Neuronal stem cell (in vitro differentiated cells): ENCODE measurements around the gene TNFRSF18.
"Not testable (repeated sequence)": the region's sequence is repeated elsewhere in the genome, so short reads cannot be mapped to it uniquely, and the experiment has no call there.

Experiments
- DNase-seq: peaks from one replicate; pipeline ENCODE4 v3.0.0-alpha.2; 2013; ENCODE audit warnings: low spot score
- H2AFZ ChIP-seq: one replicate; pipeline ENCODE4 v1.6.1; 2013; ENCODE audit warnings: mild to moderate bottlenecking, low read length, inconsistent platforms
- H2AK5ac ChIP-seq: 2 replicates; pipeline ENCODE4 v1.6.1; 2013; ENCODE audit warnings: low read depth, mild to moderate bottlenecking, inconsistent platforms, low read length, moderate library complexity, mixed read lengths
- H2BK120ac ChIP-seq: 2 replicates; pipeline ENCODE4 v1.6.1; 2013; ENCODE audit warnings: low read depth, mild to moderate bottlenecking, inconsistent platforms, low read length, moderate library complexity, mixed read lengths
- H2BK12ac ChIP-seq: one replicate; pipeline ENCODE4 v1.6.1; 2013; ENCODE audit warnings: low read length, inconsistent platforms
- H2BK15ac ChIP-seq: 2 replicates; pipeline ENCODE4 v1.6.1; 2013; ENCODE audit warnings: mild to moderate bottlenecking, low read length, inconsistent platforms, mixed read lengths
- H2BK5ac ChIP-seq: one replicate; pipeline ENCODE4 v1.6.1; 2013; ENCODE audit warnings: inconsistent platforms, mild to moderate bottlenecking, low read length, moderate library complexity
- H3K14ac ChIP-seq: one replicate; pipeline ENCODE4 v1.6.1; 2013; ENCODE audit warnings: low read length, inconsistent platforms
- H3K18ac ChIP-seq: 2 replicates; pipeline ENCODE4 v1.6.1; 2013; ENCODE audit warnings: low read length, inconsistent platforms
- H3K23ac ChIP-seq: 2 replicates; pipeline ENCODE4 v1.6.1; 2013; ENCODE audit warnings: low read depth, mild to moderate bottlenecking, mixed read lengths, low read length, inconsistent platforms; ENCODE audit not compliant: poor library complexity
- H3K27ac ChIP-seq: replicated peaks from 3 replicates; pipeline ENCODE4 v1.5.1; 2013; ENCODE audit warnings: low read length, inconsistent platforms
- H3K27me3 ChIP-seq, 3 experiments: 2 replicates each; pipeline ENCODE4 v1.6.1; 2013; ENCODE audit warnings: low read length in 3 of 3, mild to moderate bottlenecking in 2 of 3, inconsistent platforms in 1 of 3, low read depth in 1 of 3, mixed read lengths in 1 of 3, moderate library complexity in 1 of 3; ENCODE audit not compliant: control insufficient read depth in 3 of 3, insufficient read depth in 3 of 3
- H3K36me3 ChIP-seq, 2 donors: replicated peaks in 1 of 2; 2 replicates each; pipeline ENCODE4 v1.6.1; 2013; ENCODE audit warnings: low read length in 2 of 2; ENCODE audit not compliant: control insufficient read depth in 2 of 2, insufficient read depth in 2 of 2
- H3K4ac ChIP-seq: 2 replicates; pipeline ENCODE4 v1.6.1; 2013; ENCODE audit warnings: inconsistent platforms, mild to moderate bottlenecking, low read length, moderate library complexity
- H3K4me1 ChIP-seq, 2 donors: 1 replicate in 1 of 2; 2 replicates in 1 of 2; pipeline ENCODE4 v1.6.1; 2013; ENCODE audit warnings: low read length in 2 of 2, low read depth in 1 of 2; ENCODE audit not compliant: control insufficient read depth in 2 of 2, insufficient read depth in 1 of 2
- H3K4me2 ChIP-seq: one replicate; pipeline ENCODE4 v1.6.1; 2013; ENCODE audit warnings: mild to moderate bottlenecking, low read length, inconsistent platforms; ENCODE audit not compliant: insufficient read depth, poor library complexity, severe bottlenecking
- H3K4me3 ChIP-seq, 2 donors: 2 replicates each; pipeline ENCODE4 v1.5.1; 2013; ENCODE audit warnings: low read length in 2 of 2, mild to moderate bottlenecking in 2 of 2, inconsistent platforms in 1 of 2, moderate library complexity in 1 of 2
- H3K79me1 ChIP-seq: one replicate; pipeline ENCODE4 v1.6.1; 2013; ENCODE audit warnings: low read depth, mild to moderate bottlenecking, inconsistent platforms, low read length, moderate library complexity
- H3K9ac ChIP-seq: one replicate; pipeline ENCODE4 v1.6.1; 2013; ENCODE audit warnings: mild to moderate bottlenecking, low read depth, low read length, inconsistent platforms; ENCODE audit not compliant: poor library complexity
- H3K9me3 ChIP-seq, 2 donors: replicated peaks in 1 of 2; 2 replicates each; pipeline versions ENCODE3 to v1.6.1; 2013; ENCODE audit warnings: low read length in 2 of 2, mild to moderate bottlenecking in 2 of 2, inconsistent platforms in 1 of 2, low read depth in 1 of 2, mixed read lengths in 1 of 2, moderate library complexity in 1 of 2; ENCODE audit not compliant: control insufficient read depth in 2 of 2, insufficient read depth in 1 of 2
- H4K8ac ChIP-seq: one replicate; pipeline ENCODE4 v1.6.1; 2013; ENCODE audit warnings: low read depth, mild to moderate bottlenecking, inconsistent platforms, low read length, moderate library complexity
- H4K91ac ChIP-seq: one replicate; pipeline ENCODE4 v1.6.1; 2013; ENCODE audit warnings: low read length, low read depth, mild to moderate bottlenecking, inconsistent platforms; ENCODE audit not compliant: poor library complexity
- WGBS, 2 donors: extraction: QIAGEN DNeasy Blood & Tissue Kit; methylation state at CpG; one replicate each; pipeline ENCODE4 v1.1.7; 2013; ENCODE audit warnings: missing lambda C conversion rate in 2 of 2, mixed read lengths in 1 of 2; ENCODE audit not compliant: insufficient read length in 2 of 2, insufficient replicate concordance in 1 of 2; ENCODE audit errors: extremely low coverage in 2 of 2; 5-methylcytosine and 5-hydroxymethylcytosine counted together

Gene TNFRSF18

DNA sequence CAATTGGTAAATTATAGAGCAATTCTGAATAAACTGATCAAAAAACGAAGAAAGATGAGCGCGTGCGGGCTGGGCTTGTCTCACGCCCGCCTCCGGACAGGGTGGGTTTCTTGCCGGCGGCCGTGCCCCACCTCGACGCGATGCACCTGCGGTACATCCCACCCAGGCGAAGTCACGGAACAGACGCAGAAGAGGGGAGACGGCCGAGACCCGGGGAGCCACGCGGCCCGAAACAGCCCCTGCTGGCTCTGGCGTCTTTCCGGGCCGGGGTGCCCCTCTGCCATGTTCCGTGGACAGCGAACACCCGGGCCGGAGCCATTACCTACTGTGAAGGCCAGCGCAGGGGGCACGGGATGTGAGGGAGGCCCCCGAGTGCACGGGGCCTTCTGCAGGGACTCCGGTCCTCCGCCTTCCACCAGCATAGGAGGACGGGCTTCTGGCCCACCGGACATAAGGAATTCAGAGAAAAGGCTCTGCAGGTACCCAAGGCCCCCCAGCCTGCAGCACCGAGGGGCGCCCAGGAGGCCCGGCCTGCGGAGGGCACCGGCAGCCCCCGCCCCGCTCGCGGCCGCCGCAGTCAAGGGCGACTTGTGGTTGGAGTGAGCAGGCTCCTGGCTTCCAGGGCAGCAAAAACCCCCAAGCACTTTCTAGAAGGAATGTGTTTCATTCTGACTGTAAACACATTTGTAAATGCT is 47.7 kb upstream of the TNFRSF18 start:
- H3K4ac ChIP-seq = no peak overlapping the region
- H2BK15ac ChIP-seq = no peak overlapping the region
- H2BK12ac ChIP-seq = no peak overlapping the region
- peaks cover 0 to 2% of the 10 kb centered on the region in 2 donors for H3K9me3 ChIP-seq
- H3K9ac ChIP-seq = no peak overlapping the region
- H3K4me3 ChIP-seq = no peak overlapping the region
- peaks cover 22 to 59% of the 10 kb centered on the region in 2 donors for H3K36me3 ChIP-seq
- H4K8ac ChIP-seq = no peak overlapping the region
- H3K4me2 ChIP-seq = no peak overlapping the region
- peaks cover 13% of the 10 kb centered on the region for H3K79me1 ChIP-seq
- no peak overlapping the region for H3K27ac ChIP-seq
- peaks cover 2 to 3% of the 10 kb centered on the region in 2 donors for H3K4me1 ChIP-seq
- H2BK120ac ChIP-seq = no peak overlapping the region
- WGBS, 2 donors = no CpG with 5 or more reads among the region's 50 CpGs
- DNase-seq = no peak
- no peak overlapping the region for H2AFZ ChIP-seq
- no peak overlapping the region for H3K23ac ChIP-seq
- H3K18ac ChIP-seq = no peak overlapping the region
- H3K27me3 ChIP-seq = no peaks in the 10 kb centered on the region
- no peak overlapping the region for H3K14ac ChIP-seq
- H4K91ac ChIP-seq = no peak overlapping the region
- no peak overlapping the region for H2BK5ac ChIP-seq
- H2AK5ac ChIP-seq = no peak overlapping the region

DNA sequence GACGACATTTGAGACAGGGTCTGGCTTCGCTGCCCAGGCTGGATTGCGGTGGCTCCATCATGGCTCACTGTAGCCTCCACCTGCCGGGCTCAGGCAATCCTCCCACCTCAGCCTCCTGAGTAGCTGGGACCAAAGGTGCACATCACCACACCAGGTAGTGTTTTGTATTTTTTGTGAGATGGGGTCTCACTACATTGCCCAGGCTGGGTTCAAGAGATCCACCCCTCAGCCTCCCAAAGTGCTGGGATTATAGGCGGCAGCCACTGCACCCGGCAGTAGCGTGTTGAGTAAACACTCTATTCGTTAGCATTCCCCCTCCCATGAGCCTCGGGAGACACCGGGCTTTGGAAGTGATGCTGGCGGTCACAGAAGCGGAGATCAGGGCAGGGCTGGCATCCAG is 46.9 kb upstream of the TNFRSF18 start:
- peaks cover 0 to 2% of the 10 kb centered on the region in 2 donors for H3K4me1 ChIP-seq
- no peak overlapping the region for H2AFZ ChIP-seq
- H3K9ac ChIP-seq = no peak overlapping the region
- H2BK12ac ChIP-seq = no peak overlapping the region
- H3K4me2 ChIP-seq = no peak overlapping the region
- no peak for DNase-seq
- H2BK5ac ChIP-seq = peak overlapping the region; percentile 39
- no peak overlapping the region for H3K4ac ChIP-seq
- no peak overlapping the region for H2BK120ac ChIP-seq
- H3K79me1 ChIP-seq = peaks cover 6% of the 10 kb centered on the region
- H2BK15ac ChIP-seq = no peak overlapping the region
- no peak overlapping the region for H4K91ac ChIP-seq
- H3K18ac ChIP-seq = no peak overlapping the region
- H3K23ac ChIP-seq = no peak overlapping the region
- H3K14ac ChIP-seq = no peak overlapping the region
- H3K9me3 ChIP-seq = no peaks in the 10 kb centered on the region
- WGBS, 2 donors = no CpG with 5 or more reads among the region's 12 CpGs
- H3K4me3 ChIP-seq = no peak overlapping the region
- H3K36me3 ChIP-seq = peaks cover 18 to 51% of the 10 kb centered on the region in 2 donors
- no peak overlapping the region for H3K27ac ChIP-seq
- no peak overlapping the region for H4K8ac ChIP-seq
- H3K27me3 ChIP-seq = no peaks in the 10 kb centered on the region
- no peak overlapping the region for H2AK5ac ChIP-seq

DNA sequence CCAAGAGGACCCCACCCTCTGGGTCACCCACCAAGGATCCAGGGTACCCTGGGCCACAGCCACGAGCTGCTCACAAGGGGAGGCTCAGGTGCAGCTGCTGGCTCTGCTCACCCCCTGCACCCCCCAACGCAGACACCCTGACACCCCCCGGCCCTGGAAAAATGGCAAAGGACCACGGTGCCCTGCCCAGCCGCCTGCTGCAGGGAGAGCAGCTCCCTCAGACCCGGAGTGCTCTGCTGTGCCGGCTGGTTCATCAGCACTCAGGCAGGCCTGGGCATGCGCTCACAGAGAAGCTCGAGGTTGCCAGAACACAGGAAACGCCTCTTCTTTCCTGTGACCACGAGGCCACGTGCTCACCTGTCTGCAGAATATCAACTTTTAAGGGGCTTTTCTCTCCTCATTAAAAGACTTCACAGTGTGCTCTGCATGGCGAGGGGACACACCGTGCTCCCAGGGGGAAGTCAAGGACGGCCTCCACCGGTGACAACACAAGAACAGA is 44.4 kb upstream of the TNFRSF18 start:
- Histone ChIP-seq H3K36me3 (peaks cover 15 to 34% of the 10 kb centered on the region in 2 donors), H4K8ac (no peak overlapping the region), H3K4me1 (peaks cover 2% of the 10 kb centered on the region in 2 donors), H3K4me3 (no peak overlapping the region), H2BK120ac (peak overlapping the region; percentile 54), H4K91ac (peak overlapping the region; percentile 2), H3K27ac (no peak overlapping the region), H2AFZ (no peak overlapping the region), H3K14ac (no peak overlapping the region), H2BK15ac (no peak overlapping the region), H3K9ac (no peak overlapping the region), H3K27me3 (peaks cover 0 to 19% (median 13%) of the 10 kb centered on the region in 3 experiments), H2BK5ac (no peak overlapping the region), H3K4me2 (no peak overlapping the region), H2AK5ac (peak overlapping the region; percentile 63), H3K18ac (peak overlapping the region; percentile 35), H3K79me1 (peaks cover 4% of the 10 kb centered on the region), H2BK12ac (peak overlapping the region; percentile 30), H3K4ac (no peak overlapping the region), H3K23ac (no peak overlapping the region), H3K9me3 (no peaks in the 10 kb centered on the region)
- no peak for DNase-seq
- WGBS, 2 donors = no CpG with 5 or more reads among the region's 16 CpGs

DNA sequence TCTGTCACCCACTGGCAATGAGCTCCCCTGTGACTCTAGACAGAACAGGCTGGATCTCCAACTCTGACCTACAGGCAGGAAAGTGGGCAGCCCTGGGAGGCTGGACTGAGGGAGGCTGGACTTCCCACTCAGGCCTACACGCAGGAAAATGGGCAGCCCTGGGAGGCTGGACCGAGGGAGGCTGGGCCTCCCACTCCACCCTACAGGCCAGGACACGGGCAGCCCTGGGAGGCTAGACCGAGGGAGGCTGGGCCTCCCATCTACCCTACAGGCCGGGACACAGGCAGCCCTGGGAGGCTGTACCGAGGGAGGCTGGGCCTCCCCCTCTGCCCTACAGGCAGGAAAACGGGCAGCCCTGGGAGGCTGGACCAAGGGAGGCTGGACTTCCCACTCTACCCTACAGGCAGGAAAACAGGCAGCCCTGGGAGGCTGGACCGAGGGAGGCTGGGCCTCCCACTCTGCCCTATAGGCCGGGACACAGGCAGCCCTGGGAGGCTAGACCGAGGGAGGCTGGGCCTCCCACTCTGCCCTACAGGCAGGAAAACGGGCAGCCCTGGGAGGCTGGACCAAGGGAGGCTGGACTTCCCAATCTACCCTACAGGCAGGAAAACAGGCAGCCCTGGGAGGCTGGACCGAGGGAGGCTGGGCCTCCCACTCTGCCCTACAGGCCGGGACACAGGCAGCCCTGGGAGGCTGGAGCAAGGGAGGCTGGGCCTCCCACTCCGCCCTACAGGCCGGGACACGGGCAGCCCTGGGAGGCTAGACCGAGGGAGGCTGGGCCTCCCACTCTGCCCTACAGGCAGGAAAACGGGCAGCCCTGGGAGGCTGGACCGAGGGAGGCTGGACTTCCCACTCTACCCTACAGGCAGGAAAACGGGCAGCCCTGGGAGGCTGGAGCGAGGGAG is 41.9 kb upstream of the TNFRSF18 start:
- not testable (repeated sequence) for H3K4me3 ChIP-seq, H4K8ac ChIP-seq, H4K91ac ChIP-seq, H3K4ac ChIP-seq, H3K4me2 ChIP-seq, H2BK15ac ChIP-seq, H2AFZ ChIP-seq, H2BK12ac ChIP-seq, H2BK120ac ChIP-seq, H3K27ac ChIP-seq, H3K79me1 ChIP-seq, H3K18ac ChIP-seq, H3K4me1 ChIP-seq, H3K9me3 ChIP-seq, H2BK5ac ChIP-seq, H3K9ac ChIP-seq, H3K36me3 ChIP-seq, DNase-seq
- Histone ChIP-seq H3K14ac (peak overlapping the region; percentile 6), H3K23ac (peak overlapping the region; percentile 73), H2AK5ac (peak overlapping the region; percentile 86), H3K27me3 (peaks cover 0 to 21% (median 17%) of the 10 kb centered on the region in 3 experiments)
- no CpG with 5 or more reads among the region's 21 CpGs for WGBS, 2 donors
